GM18951 (cell line): ENCODE measurements around the gene ZBTB46.
"Not testable (repeated sequence)": the region's sequence is repeated elsewhere in the genome, so short reads cannot be mapped to it uniquely, and the experiment has no call there.

ENCODE experiments used
- POLR2A ChIP-seq: IDR thresholded peaks from 4 replicates; pipeline ENCODE4 v1.6.1; 2011; ENCODE audit warnings: mild to moderate bottlenecking; ENCODE audit not compliant: insufficient read length, insufficient read depth; ENCODE audit errors: extremely low read depth
- in situ Hi-C: fragments of 300-500 bp; cut with MboI; formaldehyde crosslinking; loops from one replicate; pipeline ENCODE4 v1.12.0; 2022; ENCODE audit warnings: low sequenced_read_pairs, mixed read lengths, inconsistent platforms; ENCODE audit not compliant: unreplicated experiment

The ZBTB46 gene

DNA sequence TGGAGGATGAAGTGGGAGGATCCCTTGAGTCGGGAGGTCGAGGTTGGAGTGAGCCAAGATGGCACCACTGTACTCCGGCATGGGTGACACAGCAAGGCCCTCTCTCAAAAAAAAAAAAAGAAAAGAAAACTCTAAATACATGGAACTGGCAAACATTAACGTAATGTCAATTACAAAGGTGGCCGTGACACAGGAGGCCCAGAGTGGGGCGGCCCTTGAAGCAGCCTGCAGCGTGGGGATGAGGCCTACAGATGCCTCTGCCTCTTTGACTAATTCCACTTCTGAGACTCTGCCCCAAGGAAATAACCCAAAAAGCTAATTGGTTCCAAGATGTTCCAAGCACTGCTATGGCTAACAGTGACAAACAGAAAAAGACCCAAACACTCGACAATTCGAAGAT, 21.2 kb downstream of the ZBTB46 start:
- in situ Hi-C loops: no loop called here
- TF ChIP-seq POLR2A: no peak

DNA sequence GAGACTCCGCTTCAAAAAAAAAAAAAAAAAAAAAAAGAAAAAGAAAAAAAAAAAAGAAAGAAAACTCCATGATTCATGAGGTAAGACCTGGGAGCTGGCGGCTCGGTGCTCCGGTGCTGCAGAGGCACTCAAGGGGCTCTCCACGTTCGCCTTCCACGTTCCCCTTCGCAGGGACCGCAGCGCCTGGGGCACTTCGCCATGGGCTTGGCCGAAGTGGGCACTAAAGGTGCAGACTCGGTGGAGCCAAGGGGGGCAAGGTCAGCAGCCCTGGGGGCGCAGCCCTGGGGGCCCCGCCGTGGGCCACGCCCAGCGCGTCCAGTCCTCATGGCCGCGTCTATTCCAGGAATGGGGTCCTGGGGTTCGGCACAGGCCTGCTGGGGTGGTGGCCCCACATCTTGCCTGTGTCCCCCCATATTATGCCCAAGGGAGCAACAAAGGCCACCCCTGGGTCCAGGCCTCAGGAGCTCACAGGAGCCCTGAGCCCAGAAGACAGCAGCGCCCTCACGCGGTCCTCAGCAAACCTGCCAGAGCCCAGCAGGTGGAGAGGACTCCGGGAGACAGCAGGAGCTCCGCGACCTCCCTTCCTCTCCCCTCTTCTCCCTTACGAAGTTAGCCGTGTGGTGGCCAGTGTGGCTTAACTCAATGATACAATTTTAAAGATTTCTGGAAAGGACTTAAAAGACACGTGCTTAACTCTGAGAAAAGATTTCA, 21.9 kb downstream of the ZBTB46 start:
- in situ Hi-C loops: no loop called here
- TF ChIP-seq POLR2A: no peak

DNA sequence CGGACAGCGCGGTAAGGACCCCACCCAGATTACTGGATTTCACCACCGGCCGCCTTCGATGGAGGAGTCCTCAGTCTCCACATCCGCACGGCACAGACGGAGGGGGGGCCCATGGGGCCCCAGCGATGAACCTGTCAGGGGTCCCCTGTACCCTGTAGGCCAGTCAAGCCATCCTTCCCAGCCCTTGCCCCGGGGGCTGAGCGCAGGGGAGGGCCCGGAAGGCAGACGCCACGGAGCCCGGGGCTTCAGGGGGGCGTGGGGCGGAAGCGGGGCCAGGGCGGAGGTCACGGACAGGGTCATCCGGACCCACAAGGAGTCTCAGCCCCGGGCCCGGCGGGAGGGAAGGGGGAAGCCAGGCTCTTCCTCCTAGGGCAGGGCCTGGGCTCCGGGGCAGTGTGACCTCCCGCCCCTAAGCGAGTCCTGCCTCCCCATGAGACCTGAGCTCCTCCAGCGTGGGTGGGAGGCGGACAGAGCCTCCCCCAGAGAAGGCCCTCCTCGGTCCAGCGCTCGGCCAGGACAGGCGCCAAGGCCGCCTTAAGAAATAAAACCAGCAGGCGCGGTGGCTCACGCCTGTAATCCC, 22.8 kb downstream of the ZBTB46 start:
- in situ Hi-C loops: no loop called here
- TF ChIP-seq POLR2A: no peak

DNA sequence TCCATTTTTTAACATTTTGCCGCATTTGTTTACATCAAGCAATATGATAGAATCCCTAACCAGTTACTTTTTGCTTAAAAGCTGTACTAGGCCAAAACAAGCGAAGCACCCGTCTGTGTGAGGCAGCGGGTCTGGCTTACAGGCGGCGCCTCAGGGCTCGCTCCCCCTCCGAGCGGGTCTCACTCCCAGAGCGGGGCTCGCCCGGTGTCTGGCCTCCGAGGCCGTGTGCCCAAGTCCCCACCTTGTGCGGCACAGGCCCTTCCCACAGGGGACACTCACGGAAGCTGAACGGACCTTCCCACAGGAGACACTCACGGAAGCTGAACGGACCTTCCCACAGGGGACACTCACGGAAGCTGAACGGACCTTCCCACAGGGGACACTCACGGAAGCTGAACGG, 23.4 kb downstream of the ZBTB46 start:
- TF ChIP-seq POLR2A: no peak
- in situ Hi-C loops: no loop called here

DNA sequence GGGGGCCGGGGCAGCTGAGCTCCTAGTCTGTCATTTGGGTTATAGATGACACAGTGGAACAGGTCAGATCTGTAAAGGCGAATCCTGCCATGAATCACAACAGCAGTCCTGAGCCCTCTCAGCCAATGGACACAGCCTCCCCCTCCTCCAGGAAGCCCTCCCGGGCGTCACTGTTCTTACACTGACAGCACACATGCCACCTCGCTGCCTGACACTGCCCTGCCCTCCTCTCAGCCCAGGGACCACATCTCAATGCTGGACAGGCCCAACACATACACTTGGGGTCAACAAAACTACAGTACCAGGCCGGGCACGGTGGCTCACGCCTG, 26.8 kb downstream of the ZBTB46 start:
- in situ Hi-C loops: no loop called here

DNA sequence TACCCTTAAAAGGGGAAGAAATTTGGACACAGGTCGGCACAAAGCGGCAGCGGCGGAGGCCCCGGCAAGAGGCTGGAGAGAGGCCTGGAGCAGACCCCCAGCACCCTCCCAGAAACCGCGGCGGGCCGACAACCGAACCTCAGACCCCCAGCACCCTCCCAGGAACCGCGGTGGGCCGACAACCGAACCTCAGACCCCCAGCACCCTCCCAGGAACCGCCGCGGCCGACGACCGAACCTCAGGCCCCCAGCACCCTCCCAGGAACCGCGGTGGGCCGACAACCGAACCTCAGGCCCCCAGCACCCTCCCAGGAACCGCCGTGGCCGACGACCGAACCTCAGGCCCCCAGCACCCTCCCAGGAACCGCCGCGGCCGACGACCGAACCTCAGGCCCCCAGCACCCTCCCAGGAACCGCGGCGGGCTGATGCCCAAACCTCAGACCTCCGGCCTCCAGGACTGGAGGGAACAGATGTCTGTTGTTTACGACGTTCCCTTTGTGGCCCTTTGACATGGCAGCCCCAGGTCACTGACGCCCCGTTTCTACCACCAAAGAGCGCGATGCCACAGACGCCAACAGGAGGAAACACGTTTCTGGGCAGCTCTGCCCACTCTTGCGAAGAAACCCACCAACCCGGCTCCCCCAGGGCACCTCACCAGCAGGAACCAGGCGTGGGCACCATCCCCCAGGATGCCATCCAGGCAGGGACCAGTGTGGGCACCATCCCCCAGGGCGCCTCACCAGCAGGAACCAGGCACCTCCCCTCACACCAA, 28.4 kb downstream of the ZBTB46 start:
- in situ Hi-C loops: no loop called here
- TF ChIP-seq POLR2A: no peak

More for the DNA sequence above, 26.8 kb downstream of the ZBTB46 start:
- TF ChIP-seq POLR2A: no peak

DNA sequence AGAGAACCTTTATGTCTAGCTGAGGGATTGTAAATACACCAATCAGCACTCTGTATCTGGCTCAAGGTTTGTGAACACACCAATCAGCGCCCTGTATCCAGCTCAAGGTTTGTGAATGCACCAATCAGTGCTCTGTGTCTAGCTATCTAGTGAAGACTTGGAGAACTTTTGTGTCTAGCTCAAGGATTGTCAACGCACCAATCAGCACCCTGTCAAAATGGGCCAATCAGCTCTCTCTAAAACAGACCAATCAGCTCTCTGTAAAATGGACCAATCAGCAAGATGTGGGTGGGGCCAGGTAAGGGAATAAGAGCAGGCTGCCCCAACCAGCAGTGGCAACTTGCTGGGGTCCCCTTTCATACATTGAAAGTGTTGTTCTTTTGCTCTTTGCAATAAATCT, 29.9 kb downstream of the ZBTB46 start:
- in situ Hi-C loops: not testable (repeated sequence)

DNA sequence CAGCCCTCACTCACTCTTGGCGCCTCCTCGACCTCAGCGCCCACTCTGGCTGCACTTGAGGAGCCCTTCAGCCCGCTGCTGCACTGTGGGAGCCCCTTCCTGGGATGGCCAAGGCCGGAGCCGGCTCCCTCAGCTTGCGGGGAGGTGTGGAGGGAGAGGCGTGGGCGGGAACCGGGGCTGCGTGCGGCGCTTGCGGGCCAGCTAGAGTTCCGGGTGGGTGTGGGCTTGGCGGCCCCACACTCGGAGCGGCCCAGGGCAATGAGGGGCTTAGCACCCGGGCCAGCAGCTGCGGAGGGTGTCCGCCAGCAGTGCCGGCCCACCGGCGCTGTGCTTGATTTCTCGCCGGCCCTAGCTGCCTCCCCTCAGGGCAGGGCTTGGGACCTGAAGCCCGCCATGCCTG, 30.7 kb downstream of the ZBTB46 start:
- in situ Hi-C loops: not testable (repeated sequence)

DNA sequence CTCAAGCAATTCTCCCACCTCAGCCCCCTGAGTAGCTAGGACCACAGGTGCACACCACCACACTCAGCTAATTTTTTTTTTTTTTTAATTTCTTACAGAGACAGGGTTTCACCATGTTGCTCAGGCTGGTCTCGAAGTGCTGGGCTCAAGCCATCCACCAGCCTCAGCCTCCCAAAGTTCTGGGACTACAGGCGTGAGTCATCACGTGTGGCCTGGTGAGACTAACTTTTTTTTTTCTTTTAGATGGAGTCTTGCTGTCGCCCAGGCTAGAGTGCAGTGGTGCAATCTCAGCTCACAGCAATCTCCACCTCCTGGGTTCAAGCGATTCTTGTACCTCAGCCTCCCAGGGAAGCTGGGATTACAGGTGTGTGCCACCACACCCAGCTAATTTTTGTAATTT, 31.9 kb downstream of the ZBTB46 start:
- in situ Hi-C loops: not testable (repeated sequence)

DNA sequence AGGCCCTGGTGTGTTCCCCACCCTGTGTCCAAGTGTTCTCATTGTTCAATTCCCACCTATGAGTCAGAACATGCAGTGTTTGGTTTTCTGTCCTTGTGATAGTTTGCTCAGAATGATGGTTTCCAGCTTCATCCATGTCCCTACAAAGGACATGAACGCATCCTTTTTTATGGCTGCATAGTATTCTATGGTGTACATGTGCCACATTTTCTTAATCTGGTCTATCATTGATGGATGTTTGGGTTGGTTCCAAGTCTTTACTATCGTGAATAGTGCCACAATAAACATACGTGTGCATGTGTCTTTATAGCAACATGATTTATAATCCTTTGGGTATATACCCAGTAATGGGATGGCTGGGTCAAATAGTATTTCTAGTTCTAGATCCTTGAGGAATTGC, 33.9 kb downstream of the ZBTB46 start:
- in situ Hi-C loops: not testable (repeated sequence)

DNA sequence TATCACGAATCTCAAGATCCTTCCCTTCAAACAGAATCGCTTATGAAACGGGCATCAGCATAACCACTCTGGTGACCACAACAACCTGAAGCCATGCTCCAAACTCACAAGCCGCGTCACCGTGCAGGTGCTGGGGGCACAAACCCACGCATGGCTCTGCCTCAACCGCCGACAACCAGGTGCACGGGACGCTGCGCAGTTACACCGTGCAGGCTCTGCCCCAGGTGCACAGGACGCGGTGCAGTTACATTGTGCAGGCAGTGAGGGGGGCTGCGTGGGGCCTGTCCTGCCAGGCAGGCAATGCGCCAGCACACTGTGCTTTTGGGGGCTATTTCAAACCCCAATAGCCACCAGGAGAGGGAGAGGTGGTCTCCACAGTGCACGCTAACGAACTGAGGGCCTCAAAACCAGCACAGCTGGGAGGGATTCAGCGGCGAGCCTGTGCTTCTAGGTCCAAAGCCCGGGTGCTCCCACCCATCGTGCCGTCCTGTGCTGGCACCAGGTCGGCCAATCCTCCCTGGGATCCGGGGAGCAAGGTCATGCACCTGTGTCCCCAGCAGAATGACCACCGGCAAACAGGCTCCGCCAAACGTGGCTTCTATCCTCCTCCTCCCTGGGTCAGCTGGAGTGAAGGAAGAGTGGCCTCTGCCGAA, 35.8 kb downstream of the ZBTB46 start:
- TF ChIP-seq POLR2A: no peak
- in situ Hi-C loops: no loop called here

DNA sequence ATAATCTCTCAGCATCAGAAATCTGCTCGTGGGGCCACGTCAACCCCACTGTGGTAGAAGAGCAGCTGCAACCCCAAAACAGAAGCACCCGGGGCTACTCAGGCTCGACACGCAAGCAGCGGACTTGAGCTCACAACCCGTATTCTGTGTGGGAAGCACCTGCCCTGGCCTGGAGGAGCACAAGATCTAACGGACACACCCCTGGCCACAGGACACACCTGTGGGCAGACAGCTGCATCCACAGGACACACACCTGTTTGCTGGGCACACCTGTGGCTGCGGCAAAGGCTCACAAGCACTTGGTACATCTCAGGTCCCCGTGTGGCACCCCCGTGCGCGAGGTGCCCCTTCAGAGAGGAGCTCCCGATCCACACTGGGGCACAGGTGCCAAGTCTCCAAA, 36.5 kb downstream of the ZBTB46 start:
- TF ChIP-seq POLR2A: no peak
- in situ Hi-C loops: no loop called here

DNA sequence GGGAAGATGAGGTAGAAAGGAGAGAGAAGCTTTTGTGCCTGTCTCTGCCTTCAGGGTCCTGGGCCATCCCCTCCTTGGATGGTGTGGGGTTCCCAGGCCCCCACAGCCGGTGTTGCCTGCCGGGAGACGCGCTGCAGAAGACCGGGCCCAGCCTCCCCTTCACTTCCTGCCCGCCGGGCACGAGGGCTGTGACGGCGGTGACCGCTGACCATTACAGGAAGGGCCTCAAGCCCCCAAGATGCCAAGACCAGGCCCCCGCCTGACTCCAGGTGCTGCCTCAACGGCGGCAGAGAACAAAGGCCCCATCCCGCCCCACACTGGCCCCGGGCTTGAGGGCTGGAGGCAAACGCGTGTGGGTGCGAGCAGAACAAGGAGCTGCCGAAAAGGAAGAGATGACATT, 38.2 kb downstream of the ZBTB46 start:
- no peak for TF ChIP-seq POLR2A
- in situ Hi-C loops: no loop called here
